ENCODE data around the gene PRRG4. TPM values are rescaled to one million over a fixed set of nuclear protein-coding genes. Genes with fewer than 3 reads are reported as not detected.

Gene PRRG4
- total RNA-seq, 1 donor from 2014 or later, result 12.6 TPM

GRCh38 chr11:32792111-32792947 lies 37.4 kb upstream of the PRRG4 start:
- ATAC-seq, result no peak
- intact Hi-C loops (cut with DNase I), result no loop called here

DNA sequence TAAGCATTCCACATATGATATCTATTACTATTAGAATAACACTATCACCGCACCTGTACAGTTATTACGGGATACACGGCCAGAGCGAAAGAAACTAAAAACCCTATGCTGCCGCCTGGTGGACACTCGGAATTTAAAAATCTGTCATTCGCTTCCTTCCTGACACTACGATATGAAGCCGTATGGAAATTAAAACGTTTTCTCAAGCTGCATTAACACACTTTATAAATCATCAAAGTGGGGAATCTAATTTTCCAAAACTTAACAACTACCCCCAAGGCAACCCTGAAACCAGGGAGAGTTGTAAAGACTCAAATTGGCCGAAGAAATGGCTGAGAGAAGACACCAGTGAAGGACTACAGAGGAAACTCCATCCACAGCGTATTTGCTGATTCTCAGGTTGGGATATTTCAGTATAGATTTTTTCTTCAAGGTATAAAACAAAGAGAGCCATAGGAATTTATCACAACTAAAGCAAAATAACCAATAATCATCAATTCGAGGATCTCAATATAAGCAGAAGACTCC lies 36.7 kb upstream of the PRRG4 start:
- H3K27me3 ChIP-seq, result peaks cover 3% of the 10 kb centered on the region
- no peaks in the 10 kb centered on the region for H3K36me3 ChIP-seq
- peak; percentile 71 for TF ChIP-seq CTCF (IDR thresholded peaks at IDR 0.05)
- no peaks in the 10 kb centered on the region for H3K9me3 ChIP-seq
- H3K4me3 ChIP-seq, result no peak overlapping the region
- ATAC-seq, result peak; percentile 86
- H3K4me1 ChIP-seq, result no peaks in the 10 kb centered on the region
- no peak overlapping the region for H3K27ac ChIP-seq
- DNase-seq, result no peak
- intact Hi-C loops (cut with DNase I), result no loop called here

More at GRCh38 chr11:32792111-32792947, 37.4 kb upstream of the PRRG4 start:
- no peaks in the 10 kb centered on the region for H3K9me3 ChIP-seq
- H3K27ac ChIP-seq, result no peak overlapping the region
- H3K4me3 ChIP-seq, result no peak overlapping the region
- DNase-seq, result no peak
- H3K36me3 ChIP-seq, result no peaks in the 10 kb centered on the region
- H3K4me1 ChIP-seq, result no peaks in the 10 kb centered on the region
- peaks cover 3% of the 10 kb centered on the region for H3K27me3 ChIP-seq
- TF ChIP-seq CTCF (IDR thresholded peaks at IDR 0.05), result no peak

DNA sequence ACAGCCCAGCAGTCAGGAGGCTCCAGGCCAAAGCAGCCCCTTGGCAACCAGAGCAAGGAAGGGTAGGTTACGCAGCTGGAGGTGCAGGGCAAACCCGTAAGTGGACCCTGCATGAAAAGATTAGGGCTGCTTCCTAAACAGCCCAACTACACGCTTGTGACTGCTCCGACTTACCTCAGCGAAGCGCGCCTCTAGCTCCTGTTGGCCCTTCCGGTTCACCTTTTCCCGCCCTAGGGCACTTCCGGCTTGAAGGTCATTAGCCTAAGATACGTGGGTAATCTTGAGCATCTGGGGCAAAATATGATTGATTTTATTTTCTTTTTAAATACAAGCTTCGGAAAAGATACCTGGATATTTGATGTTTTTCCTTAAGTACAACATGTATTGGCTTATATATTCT lies 35.3 kb upstream of the PRRG4 start, which contains the start of gene CCDC73:
CCDC73 (minus strand) TSS at position 224 of the 400 bp plus-strand sequence. CDS start 34,419 bp downstream, outside the sequence.
- TF ChIP-seq CTCF (IDR thresholded peaks at IDR 0.05), result no peak
- Histone ChIP-seq H3K4me1 (no peaks in the 10 kb centered on the region), H3K9me3 (no peaks in the 10 kb centered on the region), H3K36me3 (no peaks in the 10 kb centered on the region), H3K4me3 (no peak within 1 kb of the TSS), H3K27me3 (peaks cover under 1% of the 10 kb centered on the region), H3K27ac (no peak within 1 kb of the TSS)
- intact Hi-C loops (cut with DNase I), result no loop called here
- DNase-seq (no peak), ATAC-seq (no peak)

DNA sequence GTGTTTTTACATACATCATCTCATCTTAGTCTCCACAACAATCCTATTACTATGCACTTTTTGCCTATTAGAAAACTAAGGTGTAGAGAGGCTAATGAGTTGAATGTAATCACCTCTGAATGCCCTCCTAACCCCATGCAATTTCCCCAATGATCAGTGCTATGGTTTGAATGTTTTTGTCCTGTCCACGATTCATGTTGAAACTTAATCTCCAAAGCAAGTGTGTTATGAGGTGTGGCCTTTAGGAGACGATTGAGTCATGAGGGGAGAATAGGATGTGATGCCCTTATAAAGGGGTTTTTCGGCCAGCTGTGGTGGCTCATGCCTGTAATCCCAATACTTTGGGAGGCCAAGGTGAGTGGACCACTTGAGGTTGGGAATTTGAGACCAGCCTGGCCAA lies 33.3 kb upstream of the PRRG4 start:
- intact Hi-C loops (cut with DNase I), result no loop called here

GRCh38 chr11:32809313-32809712 lies 20.4 kb upstream of the PRRG4 start:
- intact Hi-C loops (cut with DNase I), result no loop called here
- TF ChIP-seq CTCF (IDR thresholded peaks at IDR 0.05), result peak; percentile 72
- Histone ChIP-seq H3K27ac (no peak overlapping the region), H3K4me3 (no peak overlapping the region), H3K4me1 (no peaks in the 10 kb centered on the region), H3K9me3 (no peaks in the 10 kb centered on the region), H3K27me3 (no peaks in the 10 kb centered on the region), H3K36me3 (no peaks in the 10 kb centered on the region)
- ATAC-seq, result peak; percentile 98
- peak; percentile 69 for DNase-seq

More for the DNA sequence above, 33.3 kb upstream of the PRRG4 start:
- Histone ChIP-seq H3K36me3 (no peaks in the 10 kb centered on the region), H3K4me1 (no peaks in the 10 kb centered on the region), H3K9me3 (no peaks in the 10 kb centered on the region), H3K4me3 (no peak overlapping the region), H3K27ac (no peak overlapping the region), H3K27me3 (no peaks in the 10 kb centered on the region)
- no peak for TF ChIP-seq CTCF (IDR thresholded peaks at IDR 0.05)
- ATAC-seq (no peak), DNase-seq (no peak)

Measured in upper lobe of right lung (tissue), 1 donor.